Measurements from ENCODE around the gene GLI1.
A peak's percentile ranks its signal among the peaks of the same experiment; 100 is the strongest.
"Not testable (repeated sequence)": the region's sequence is repeated elsewhere in the genome, so short reads cannot be mapped to it uniquely, and the experiment has no call there.

The GLI1 gene

GRCh38 chr12:57441846-57442427 lies 17.6 kb upstream of the GLI1 start:
- no peak for DNase-seq

- not testable (repeated sequence) for DNase-seq
These were observed 15.2 kb upstream of the GLI1 start for GRCh38 chr12:57444337-57444736.

GRCh38 chr12:57444744-57445143 lies 14.8 kb upstream of the GLI1 start:
- DNase-seq = no peak

- DNase-seq = no peak
These were observed 13.2 kb upstream of the GLI1 start for GRCh38 chr12:57446292-57446960.

GRCh38 chr12:57448669-57449068 lies 10.9 kb upstream of the GLI1 start:
- no peak for DNase-seq

GRCh38 chr12:57449375-57449774 lies 10.2 kb upstream of the GLI1 start:
- no peak for DNase-seq

GRCh38 chr12:57450057-57450456 lies 9.5 kb upstream of the GLI1 start:
- no peak for DNase-seq

GRCh38 chr12:57451233-57451778 lies 8.3 kb upstream of the GLI1 start:
- DNase-seq = no peak

GRCh38 chr12:57452181-57452936 lies 7.2 kb upstream of the GLI1 start:
- DNase-seq = peak; percentile 79

GRCh38 chr12:57452937-57453509 lies 6.6 kb upstream of the GLI1 start:
- DNase-seq = no peak

- DNase-seq = no peak
These were observed 5.4 kb upstream of the GLI1 start for GRCh38 chr12:57454213-57454565.

- peak; percentile 90 for DNase-seq
These were observed 4.8 kb upstream of the GLI1 start, which contains the start of gene INHBE for GRCh38 chr12:57454566-57455373. Gene INHBE (plus strand): TSS chr12:57455307. CDS start chr12:57455537, 230 bp downstream.

GRCh38 chr12:57455374-57456144 lies 4.0 kb upstream of the GLI1 start:
- peak; percentile 90 for DNase-seq

GRCh38 chr12:57456145-57456700 lies 3.4 kb upstream of the GLI1 start:
- no peak for DNase-seq

- DNase-seq = no peak
These were observed 2.7 kb upstream of the GLI1 start for GRCh38 chr12:57456737-57457490.

GRCh38 chr12:57458665-57459054 lies 925 bp upstream of the GLI1 start:
- no peak for DNase-seq

- DNase-seq = peak; percentile 76
These were observed 383 bp upstream of the GLI1 start for GRCh38 chr12:57459055-57459749.

GRCh38 chr12:57460468-57460784 lies 841 bp downstream of the GLI1 start:
- DNase-seq = no peak

GRCh38 chr12:57460841-57461275 lies 1.3 kb downstream of the GLI1 start:
- DNase-seq = no peak

GRCh38 chr12:57461276-57461916 lies 1.8 kb downstream of the GLI1 start:
- DNase-seq = no peak

Data from NCI-H524 treated with DMSO at 0.1 percent for 48 hours (cell line).